Measurements from ENCODE around the gene SUSD3.
A peak's percentile ranks its signal among the peaks of the same experiment; 100 is the strongest.

The SUSD3 gene

DNA sequence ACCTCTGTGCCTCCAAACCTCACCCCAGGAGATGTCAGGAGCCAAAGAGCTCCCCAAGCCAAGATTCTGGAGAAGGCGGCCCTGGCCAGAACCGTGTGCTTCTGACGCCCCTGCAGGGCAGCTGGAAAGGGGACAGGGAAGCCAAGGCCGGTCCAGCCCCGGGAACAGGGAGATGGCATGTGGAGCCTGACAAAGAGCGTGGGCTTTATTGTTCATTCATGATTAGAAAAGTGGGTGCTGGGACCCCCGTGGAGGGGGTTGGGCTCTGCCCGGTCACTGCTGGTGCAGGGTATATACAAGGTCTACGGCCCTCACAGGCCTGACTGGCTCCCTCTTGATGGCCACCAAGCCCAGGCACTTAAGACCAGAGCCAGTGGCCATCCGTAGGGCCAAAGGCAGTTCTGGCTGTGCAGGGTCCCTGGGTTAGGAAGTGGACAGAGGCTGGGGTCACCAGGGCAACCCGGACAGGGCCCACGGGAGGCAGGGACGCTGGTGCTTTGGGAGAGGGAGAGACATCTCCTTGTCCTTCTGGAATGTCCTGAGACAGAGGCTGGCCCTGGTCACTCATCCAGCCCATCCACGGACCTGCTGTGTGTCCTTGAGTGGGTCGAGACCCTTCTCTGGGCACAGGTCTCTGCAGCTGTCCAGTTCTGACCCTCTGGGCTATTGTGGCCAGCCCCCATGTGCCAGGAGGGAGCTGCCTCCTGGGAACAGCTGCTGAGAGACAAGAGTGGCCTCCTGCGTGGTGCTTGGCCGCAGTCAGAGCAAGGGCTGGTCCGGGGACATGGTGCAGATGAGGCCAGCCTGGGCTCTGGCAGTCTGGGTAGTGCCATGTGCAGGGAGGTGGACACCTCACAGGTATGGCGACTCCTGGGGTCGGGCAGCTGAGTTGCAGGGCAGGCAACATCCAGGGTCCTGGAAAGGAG lies 63.1 kb downstream of the SUSD3 start:
- DNase-seq: no peak
- TF ChIP-seq, protein P1, sequence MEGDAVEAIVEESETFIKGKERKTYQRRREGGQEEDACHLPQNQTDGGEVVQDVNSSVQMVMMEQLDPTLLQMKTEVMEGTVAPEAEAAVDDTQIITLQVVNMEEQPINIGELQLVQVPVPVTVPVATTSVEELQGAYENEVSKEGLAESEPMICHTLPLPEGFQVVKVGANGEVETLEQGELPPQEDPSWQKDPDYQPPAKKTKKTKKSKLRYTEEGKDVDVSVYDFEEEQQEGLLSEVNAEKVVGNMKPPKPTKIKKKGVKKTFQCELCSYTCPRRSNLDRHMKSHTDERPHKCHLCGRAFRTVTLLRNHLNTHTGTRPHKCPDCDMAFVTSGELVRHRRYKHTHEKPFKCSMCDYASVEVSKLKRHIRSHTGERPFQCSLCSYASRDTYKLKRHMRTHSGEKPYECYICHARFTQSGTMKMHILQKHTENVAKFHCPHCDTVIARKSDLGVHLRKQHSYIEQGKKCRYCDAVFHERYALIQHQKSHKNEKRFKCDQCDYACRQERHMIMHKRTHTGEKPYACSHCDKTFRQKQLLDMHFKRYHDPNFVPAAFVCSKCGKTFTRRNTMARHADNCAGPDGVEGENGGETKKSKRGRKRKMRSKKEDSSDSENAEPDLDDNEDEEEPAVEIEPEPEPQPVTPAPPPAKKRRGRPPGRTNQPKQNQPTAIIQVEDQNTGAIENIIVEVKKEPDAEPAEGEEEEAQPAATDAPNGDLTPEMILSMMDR (IDR thresholded peaks at IDR 0.05; ENCODE audit: low read depth, low read length): no peak
- no peaks in the 10 kb centered on the region for H3K27me3 ChIP-seq (ENCODE audit: insufficient read depth, low read depth, severe bottlenecking)

DNA sequence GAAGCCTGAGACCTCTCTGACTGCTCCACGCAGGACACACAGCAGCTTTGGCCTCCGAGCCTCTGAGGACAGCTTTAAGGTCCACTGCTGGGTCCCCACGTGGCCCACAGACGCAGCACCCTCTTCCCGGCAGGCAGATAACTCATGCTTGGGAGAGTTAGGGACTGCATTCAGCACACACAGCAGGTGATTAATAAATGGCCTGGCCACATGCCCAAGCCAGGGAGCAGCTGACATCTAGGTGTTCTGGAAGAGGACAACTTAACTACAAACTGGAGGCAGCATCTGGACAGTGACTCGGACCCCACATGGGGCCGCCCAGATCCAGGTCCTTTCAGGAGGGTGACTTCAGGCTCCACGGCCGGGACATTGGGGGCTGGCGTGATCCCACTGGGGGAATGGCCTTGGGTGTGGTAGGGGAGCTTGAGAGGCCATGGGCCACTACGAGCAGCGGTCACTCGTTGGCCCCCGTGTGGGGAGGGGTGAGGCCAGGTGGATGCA lies 64.3 kb downstream of the SUSD3 start:
- TF ChIP-seq, protein P1 (IDR thresholded peaks at IDR 0.05; ENCODE audit: low read depth, low read length): no peak
- no peaks in the 10 kb centered on the region for H3K27me3 ChIP-seq (ENCODE audit: insufficient read depth, low read depth, severe bottlenecking)
- H3K9me3 ChIP-seq (ENCODE audit: severe bottlenecking): no peaks in the 10 kb centered on the region
- peaks cover 3% of the 10 kb centered on the region; the same call in 1 of the 2 replicates for H3K36me3 ChIP-seq
- DNase-seq: no peak
- no peak overlapping the region for H3K27ac ChIP-seq
- H3K4me3 ChIP-seq (ENCODE audit: low read depth, low read length): no peak overlapping the region

More for the DNA sequence above, 63.1 kb downstream of the SUSD3 start:
- Histone ChIP-seq H3K27ac (no peak overlapping the region), H3K4me3 (ENCODE audit: low read depth, low read length) (no peak overlapping the region), H3K9me3 (ENCODE audit: severe bottlenecking) (no peaks in the 10 kb centered on the region), H3K36me3 (peaks cover 3% of the 10 kb centered on the region; the same call in 1 of the 2 replicates)

DNA sequence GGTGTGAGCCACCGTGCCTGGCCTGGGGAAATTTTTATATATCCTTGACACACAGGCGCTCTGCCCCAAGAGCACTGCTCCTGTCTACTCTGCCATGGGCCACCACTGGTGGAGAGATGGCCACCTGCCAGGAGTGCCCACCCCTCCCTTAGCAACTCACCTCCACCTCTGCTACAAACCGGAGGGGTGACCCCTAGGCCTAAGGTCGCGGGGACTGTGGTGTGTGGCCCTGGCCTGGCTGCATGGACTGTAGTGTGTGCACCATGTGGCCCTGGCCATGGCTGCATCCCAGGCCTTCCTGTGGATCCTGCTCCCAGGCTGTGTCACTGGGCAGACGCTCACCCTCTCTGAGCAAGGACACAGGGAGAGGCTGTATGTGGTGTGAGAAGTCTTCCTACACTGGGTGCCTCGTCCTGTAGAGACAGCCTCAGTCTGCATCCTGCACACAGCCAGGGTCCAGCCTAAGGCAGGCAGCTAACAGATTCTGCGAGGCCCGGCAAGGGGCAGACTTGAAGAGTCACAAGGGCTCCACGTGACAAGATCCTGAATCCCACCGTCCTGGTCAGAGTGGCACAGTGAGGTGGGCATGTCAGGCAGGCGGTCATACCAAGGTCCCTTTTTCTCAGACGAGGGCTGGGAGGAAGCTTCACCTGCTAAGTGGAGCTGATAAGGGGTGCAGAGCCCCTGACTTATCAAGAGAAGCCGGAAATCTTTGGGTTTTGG lies 65.2 kb downstream of the SUSD3 start:
- no peak for DNase-seq
- H3K27me3 ChIP-seq (ENCODE audit: insufficient read depth, low read depth, severe bottlenecking): no peaks in the 10 kb centered on the region
- TF ChIP-seq, protein P1 (IDR thresholded peaks at IDR 0.05; ENCODE audit: low read depth, low read length): no peak
- H3K27ac ChIP-seq: no peak overlapping the region
- peaks cover 3% of the 10 kb centered on the region; the same call in 1 of the 2 replicates for H3K36me3 ChIP-seq
- H3K9me3 ChIP-seq (ENCODE audit: severe bottlenecking): no peaks in the 10 kb centered on the region
- H3K4me3 ChIP-seq (ENCODE audit: low read depth, low read length): no peak overlapping the region

DNA sequence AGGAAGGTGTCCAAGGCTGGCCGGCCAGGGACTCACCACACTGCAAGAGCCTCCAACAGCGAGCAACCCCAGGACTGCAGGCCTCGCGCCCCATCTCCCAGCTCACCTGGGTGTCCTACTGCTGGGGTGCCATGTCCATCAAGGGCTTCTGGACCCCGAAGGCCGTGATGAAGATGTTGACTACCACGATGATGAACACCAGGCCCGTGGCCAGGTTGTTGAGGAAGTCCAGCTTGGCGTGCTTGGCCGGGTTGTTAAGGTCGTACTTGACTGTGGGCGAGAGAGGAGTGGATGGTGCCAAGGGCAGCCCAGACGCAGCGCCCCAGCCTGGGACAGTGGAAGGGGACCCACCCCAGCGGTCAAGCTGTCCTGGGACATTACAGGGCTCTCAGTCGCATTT lies 66.3 kb downstream of the SUSD3 start:
- H3K36me3 ChIP-seq: peaks cover 3% of the 10 kb centered on the region; the same call in 1 of the 2 replicates
- H3K9me3 ChIP-seq (ENCODE audit: severe bottlenecking): no peaks in the 10 kb centered on the region
- H3K4me3 ChIP-seq (ENCODE audit: low read depth, low read length): no peak overlapping the region
- no peak overlapping the region for H3K27ac ChIP-seq
- peak; percentile 2 for DNase-seq
- H3K27me3 ChIP-seq (ENCODE audit: insufficient read depth, low read depth, severe bottlenecking): no peaks in the 10 kb centered on the region
- TF ChIP-seq, protein P1 (IDR thresholded peaks at IDR 0.05; ENCODE audit: low read depth, low read length): no peak

DNA sequence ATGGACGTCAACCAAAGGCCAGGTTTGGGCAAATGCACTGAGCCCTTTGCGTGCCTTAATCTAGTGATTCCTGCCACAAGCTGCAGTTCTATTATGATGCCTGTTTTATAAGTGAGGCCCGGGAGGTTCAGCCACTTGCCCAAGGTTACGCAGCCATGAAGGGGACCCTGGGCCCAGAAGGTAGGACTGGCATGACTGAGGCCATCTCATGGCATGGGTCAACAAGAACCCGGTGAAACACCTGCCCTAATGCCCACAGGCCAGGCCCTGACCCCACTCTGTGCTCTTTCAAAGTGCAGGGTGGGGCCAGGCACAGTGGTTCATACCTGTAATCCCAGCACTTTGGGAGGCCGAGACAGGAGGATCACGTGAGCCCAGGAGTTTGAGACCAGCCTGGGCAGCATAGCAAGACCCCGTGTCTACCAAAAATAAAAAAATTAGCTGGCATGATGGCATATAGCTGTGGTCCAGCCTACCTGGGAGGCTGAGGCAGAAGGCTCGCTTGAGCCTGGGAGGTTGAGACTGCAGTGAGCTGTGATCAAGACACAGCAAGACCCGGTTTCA lies 66.9 kb downstream of the SUSD3 start:
- DNase-seq: peak; percentile 0
- Histone ChIP-seq H3K36me3 (peaks cover 3% of the 10 kb centered on the region; the same call in 1 of the 2 replicates), H3K9me3 (ENCODE audit: severe bottlenecking) (no peaks in the 10 kb centered on the region), H3K4me3 (ENCODE audit: low read depth, low read length) (no peak overlapping the region), H3K27ac (no peak overlapping the region), H3K27me3 (ENCODE audit: insufficient read depth, low read depth, severe bottlenecking) (no peaks in the 10 kb centered on the region)
- TF ChIP-seq, protein P1 (IDR thresholded peaks at IDR 0.05; ENCODE audit: low read depth, low read length): no peak

All from WERI-Rb-1 (cell line).